Keratinocyte (primary cell): Measurements from ENCODE around the gene RBAK.

ENCODE experiments used
- EZH2 ChIP-seq: IDR thresholded peaks from one replicate; pipeline ENCODE4 v1.6.1; 2012; ENCODE audit warnings: inconsistent platforms, mild to moderate bottlenecking, low read length, moderate library complexity
- TF ChIP-seq, protein P1 (sequence below), 3 experiments: IDR thresholded peaks in 1 of 3; conservative IDR thresholded peaks in 1 of 3; optimal IDR thresholded peaks in 1 of 3; 2 replicates in 2 of 3; 3 replicates in 1 of 3; pipeline versions ENCODE3 to v1.5.1; 2011; ENCODE audit warnings: low read length in 3 of 3, mild to moderate bottlenecking in 3 of 3, moderate library complexity in 2 of 3, control low read depth in 1 of 3, inconsistent platforms in 1 of 3; ENCODE audit not compliant: insufficient read depth in 2 of 3; ENCODE audit errors: extremely low read depth in 1 of 3

DNA sequence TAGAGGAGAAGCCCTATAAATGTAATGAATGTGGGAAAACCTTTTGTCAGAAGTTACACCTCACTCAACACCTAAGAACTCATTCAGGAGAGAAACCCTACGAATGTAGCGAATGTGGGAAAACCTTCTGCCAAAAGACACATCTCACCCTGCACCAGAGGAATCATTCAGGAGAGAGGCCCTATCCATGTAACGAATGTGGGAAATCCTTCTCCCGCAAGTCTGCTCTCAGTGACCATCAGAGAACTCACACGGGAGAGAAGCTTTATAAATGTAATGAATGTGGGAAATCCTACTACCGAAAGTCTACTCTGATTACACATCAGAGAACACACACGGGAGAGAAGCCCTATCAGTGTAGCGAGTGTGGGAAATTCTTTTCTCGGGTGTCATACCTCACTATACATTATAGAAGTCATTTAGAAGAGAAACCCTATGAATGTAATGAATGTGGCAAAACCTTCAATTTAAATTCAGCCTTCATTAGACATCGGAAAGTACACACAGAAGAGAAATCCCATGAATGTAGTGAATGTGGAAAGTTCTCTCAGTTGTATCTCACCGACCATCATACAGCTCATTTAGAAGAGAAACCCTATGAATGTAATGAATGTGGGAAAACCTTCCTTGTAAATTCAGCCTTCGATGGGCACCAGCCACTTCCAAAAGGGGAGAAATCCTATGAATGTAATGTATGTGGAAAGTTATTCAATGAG, 18.9 kb downstream of the RBAK start:
- TF ChIP-seq, protein P1, sequence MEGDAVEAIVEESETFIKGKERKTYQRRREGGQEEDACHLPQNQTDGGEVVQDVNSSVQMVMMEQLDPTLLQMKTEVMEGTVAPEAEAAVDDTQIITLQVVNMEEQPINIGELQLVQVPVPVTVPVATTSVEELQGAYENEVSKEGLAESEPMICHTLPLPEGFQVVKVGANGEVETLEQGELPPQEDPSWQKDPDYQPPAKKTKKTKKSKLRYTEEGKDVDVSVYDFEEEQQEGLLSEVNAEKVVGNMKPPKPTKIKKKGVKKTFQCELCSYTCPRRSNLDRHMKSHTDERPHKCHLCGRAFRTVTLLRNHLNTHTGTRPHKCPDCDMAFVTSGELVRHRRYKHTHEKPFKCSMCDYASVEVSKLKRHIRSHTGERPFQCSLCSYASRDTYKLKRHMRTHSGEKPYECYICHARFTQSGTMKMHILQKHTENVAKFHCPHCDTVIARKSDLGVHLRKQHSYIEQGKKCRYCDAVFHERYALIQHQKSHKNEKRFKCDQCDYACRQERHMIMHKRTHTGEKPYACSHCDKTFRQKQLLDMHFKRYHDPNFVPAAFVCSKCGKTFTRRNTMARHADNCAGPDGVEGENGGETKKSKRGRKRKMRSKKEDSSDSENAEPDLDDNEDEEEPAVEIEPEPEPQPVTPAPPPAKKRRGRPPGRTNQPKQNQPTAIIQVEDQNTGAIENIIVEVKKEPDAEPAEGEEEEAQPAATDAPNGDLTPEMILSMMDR (optimal IDR thresholded peaks at IDR 0.05 in 1 of 3, IDR thresholded peaks at IDR 0.05 in 1 of 3, conservative IDR thresholded peaks at IDR 0.05 in 1 of 3; ENCODE audit: extremely low read depth in 1 of 3, insufficient read depth in 2 of 3, low read length in 3 of 3) = no peak
- no peak for TF ChIP-seq EZH2
